Neural crest cell (in vitro differentiated cells): ENCODE measurements around the gene UCP3. TPM values are rescaled to one million over a fixed set of nuclear protein-coding genes. Genes with fewer than 3 reads are reported as not detected.

Experiments
- DNase-seq: peaks from one replicate; pipeline ENCODE4 v3.0.0; 2021; ENCODE audit warnings: low read depth, mixed read lengths, low spot score
- H3K27ac Mint-ChIP-seq: one replicate; pipeline ENCODE4 v1.8.0; 2021; ENCODE audit warnings: mild to moderate bottlenecking, mixed read lengths; ENCODE audit not compliant: unreplicated experiment
- H3K27me3 Mint-ChIP-seq: 2 replicates; pipeline ENCODE4 v1.8.0; 2021; ENCODE audit warnings: low read depth, mild to moderate bottlenecking, mixed read lengths
- H3K36me3 Mint-ChIP-seq: 2 replicates; pipeline ENCODE4 v1.8.0; 2021; ENCODE audit warnings: low read depth, mild to moderate bottlenecking, mixed read lengths
- H3K4me1 Mint-ChIP-seq: 2 replicates; pipeline ENCODE4 v1.8.0; 2021; ENCODE audit warnings: mixed read lengths
- H3K4me3 Mint-ChIP-seq: one replicate; pipeline ENCODE4 v1.8.0; 2021; ENCODE audit warnings: mild to moderate bottlenecking, mixed read lengths
- H3K9me3 Mint-ChIP-seq: 2 replicates; pipeline ENCODE4 v1.8.0; 2021; ENCODE audit warnings: mixed read lengths
- total RNA-seq: library from RNA; stranded (reverse); gene quantifications from 2 replicates; pipeline ENCODE4 v1.2.1, GENCODE V29; 2021
- TF ChIP-seq, protein P1 (sequence below): fragments of 200-600 bp; sonication (generic); conservative IDR thresholded peaks from 2 replicates; pipeline ENCODE4 v1.5.0; 2021; ENCODE audit warnings: antibody characterized with exemption, mild to moderate bottlenecking

Gene UCP3
- total RNA-seq, 1 donor from 2014 or later, result 4.0 TPM

- no peaks in the 10 kb centered on the region for H3K9me3 Mint-ChIP-seq
- H3K27ac Mint-ChIP-seq, result peak overlapping the region; percentile 29
- no peak overlapping the region for H3K4me3 Mint-ChIP-seq
- peaks cover 11% of the 10 kb centered on the region for H3K36me3 Mint-ChIP-seq
- TF ChIP-seq, protein P1, sequence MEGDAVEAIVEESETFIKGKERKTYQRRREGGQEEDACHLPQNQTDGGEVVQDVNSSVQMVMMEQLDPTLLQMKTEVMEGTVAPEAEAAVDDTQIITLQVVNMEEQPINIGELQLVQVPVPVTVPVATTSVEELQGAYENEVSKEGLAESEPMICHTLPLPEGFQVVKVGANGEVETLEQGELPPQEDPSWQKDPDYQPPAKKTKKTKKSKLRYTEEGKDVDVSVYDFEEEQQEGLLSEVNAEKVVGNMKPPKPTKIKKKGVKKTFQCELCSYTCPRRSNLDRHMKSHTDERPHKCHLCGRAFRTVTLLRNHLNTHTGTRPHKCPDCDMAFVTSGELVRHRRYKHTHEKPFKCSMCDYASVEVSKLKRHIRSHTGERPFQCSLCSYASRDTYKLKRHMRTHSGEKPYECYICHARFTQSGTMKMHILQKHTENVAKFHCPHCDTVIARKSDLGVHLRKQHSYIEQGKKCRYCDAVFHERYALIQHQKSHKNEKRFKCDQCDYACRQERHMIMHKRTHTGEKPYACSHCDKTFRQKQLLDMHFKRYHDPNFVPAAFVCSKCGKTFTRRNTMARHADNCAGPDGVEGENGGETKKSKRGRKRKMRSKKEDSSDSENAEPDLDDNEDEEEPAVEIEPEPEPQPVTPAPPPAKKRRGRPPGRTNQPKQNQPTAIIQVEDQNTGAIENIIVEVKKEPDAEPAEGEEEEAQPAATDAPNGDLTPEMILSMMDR, result no peak
- H3K27me3 Mint-ChIP-seq, result no peaks in the 10 kb centered on the region
- DNase-seq, result no peak
- no peaks in the 10 kb centered on the region for H3K4me1 Mint-ChIP-seq
These were observed 22.1 kb upstream of the UCP3 start for GRCh38 chr11:74030723-74031676.

- no peak for DNase-seq
- Mint-ChIP-seq H3K27ac (no peak overlapping the region), H3K4me1 (no peaks in the 10 kb centered on the region), H3K27me3 (no peaks in the 10 kb centered on the region), H3K4me3 (no peak overlapping the region), H3K36me3 (peaks cover 10% of the 10 kb centered on the region), H3K9me3 (no peaks in the 10 kb centered on the region)
- TF ChIP-seq, protein P1, result no peak
These were observed 16.7 kb upstream of the UCP3 start for GRCh38 chr11:74025467-74026166.

- TF ChIP-seq, protein P1, result no peak
- H3K4me1 Mint-ChIP-seq, result no peaks in the 10 kb centered on the region
- H3K27me3 Mint-ChIP-seq, result no peaks in the 10 kb centered on the region
- no peaks in the 10 kb centered on the region for H3K9me3 Mint-ChIP-seq
- no peak overlapping the region for H3K4me3 Mint-ChIP-seq
- H3K27ac Mint-ChIP-seq, result no peak overlapping the region
- H3K36me3 Mint-ChIP-seq, result peaks cover 9% of the 10 kb centered on the region
- no peak for DNase-seq
These were observed 15.6 kb upstream of the UCP3 start for GRCh38 chr11:74024261-74025029.

GRCh38 chr11:74023276-74023675 is 14.4 kb upstream of the UCP3 start:
- Mint-ChIP-seq H3K4me1 (no peaks in the 10 kb centered on the region), H3K27me3 (no peaks in the 10 kb centered on the region), H3K4me3 (no peak overlapping the region), H3K27ac (peak overlapping the region; percentile 57), H3K9me3 (no peaks in the 10 kb centered on the region), H3K36me3 (peaks cover 4% of the 10 kb centered on the region)
- no peak for DNase-seq
- TF ChIP-seq, protein P1, result no peak

DNA sequence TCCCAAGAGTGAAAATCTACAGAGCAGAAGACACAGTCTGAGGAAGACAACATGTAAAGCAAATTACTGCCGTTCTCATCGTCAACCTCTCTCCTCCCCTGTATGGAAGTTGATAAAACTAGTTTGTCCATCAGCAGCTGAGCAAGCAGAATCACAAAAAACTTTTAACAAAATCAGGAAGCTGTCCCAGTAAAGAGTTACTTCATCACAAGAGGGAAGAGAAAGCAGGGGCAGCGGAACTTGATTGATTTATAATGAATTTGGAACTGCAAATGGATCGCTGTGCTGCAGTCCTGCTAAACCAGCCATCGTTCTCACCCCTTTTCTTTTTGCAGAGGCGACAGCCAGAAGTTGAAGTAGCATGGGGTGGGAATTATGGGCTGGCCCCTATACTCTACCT is 13.7 kb upstream of the UCP3 start:
- H3K4me1 Mint-ChIP-seq, result no peaks in the 10 kb centered on the region
- H3K36me3 Mint-ChIP-seq, result peaks cover 9% of the 10 kb centered on the region
- no peaks in the 10 kb centered on the region for H3K9me3 Mint-ChIP-seq
- TF ChIP-seq, protein P1, result no peak
- DNase-seq, result no peak
- no peak overlapping the region for H3K4me3 Mint-ChIP-seq
- no peaks in the 10 kb centered on the region for H3K27me3 Mint-ChIP-seq
- no peak overlapping the region for H3K27ac Mint-ChIP-seq
